Measurements from ENCODE around the gene ST3GAL6. TPM values are rescaled to one million over a fixed set of nuclear protein-coding genes. Genes with fewer than 3 reads are reported as not detected.

ST3GAL6 gene
- total and polyA plus RNA-seq, 2 of the 8 experiments (the other 6 are each of a cell fraction or from before 2014, with no cell fraction given): 3.3 to 6.1 TPM

- TF ChIP-seq SRF (IDR thresholded peaks at IDR 0.05; ENCODE audit: low read depth, low read length): no peak
- TF ChIP-seq SP4 (IDR thresholded peaks at IDR 0.05; ENCODE audit: low read length): no peak
- TF ChIP-seq RNF2 (IDR thresholded peaks at IDR 0.05; ENCODE audit: borderline replicate concordance, low read depth, low read length, missing control alignments, poor library complexity, severe bottlenecking): no peak
- TF ChIP-seq CTBP2 (IDR thresholded peaks at IDR 0.05; ENCODE audit: borderline replicate concordance, insufficient read depth, insufficient read length, low read length): no peak
- no peak for TF ChIP-seq TAF1 (IDR thresholded peaks at IDR 0.05; ENCODE audit: low read depth, low read length)
- TF ChIP-seq TEAD4 (IDR thresholded peaks at IDR 0.05; ENCODE audit: low read depth, low read length): no peak
- no peak for TF ChIP-seq CBX8 (IDR thresholded peaks at IDR 0.05; ENCODE audit: borderline replicate concordance, low read depth, low read length)
- TF ChIP-seq EGR1 (IDR thresholded peaks at IDR 0.05; ENCODE audit: borderline replicate concordance, low read depth, low read length): no peak
- TF ChIP-seq EZH2 (IDR thresholded peaks at IDR 0.05; ENCODE audit: low read depth, low read length, severe bottlenecking): no peak
Measured at GRCh38 chr3:98799479-98799878, 36.3 kb downstream of the ST3GAL6 start (continued).
